PC-3 (cell line): ENCODE results near the gene XPNPEP3.

ENCODE experiments used
- EZH2 ChIP-seq: fragments of 300-600 bp; sonication (generic); IDR thresholded peaks from one replicate; pipeline ENCODE4 v1.6.1; 2017; ENCODE audit warnings: antibody characterized with exemption, mild to moderate bottlenecking, low read length; ENCODE audit not compliant: unreplicated experiment
- TF ChIP-seq, protein P1 (sequence below): fragments of 300-600 bp; sonication (generic); conservative IDR thresholded peaks from 2 replicates; pipeline ENCODE4 v1.5.1; 2017; ENCODE audit warnings: antibody characterized with exemption, low read depth, mild to moderate bottlenecking, low read length

DNA sequence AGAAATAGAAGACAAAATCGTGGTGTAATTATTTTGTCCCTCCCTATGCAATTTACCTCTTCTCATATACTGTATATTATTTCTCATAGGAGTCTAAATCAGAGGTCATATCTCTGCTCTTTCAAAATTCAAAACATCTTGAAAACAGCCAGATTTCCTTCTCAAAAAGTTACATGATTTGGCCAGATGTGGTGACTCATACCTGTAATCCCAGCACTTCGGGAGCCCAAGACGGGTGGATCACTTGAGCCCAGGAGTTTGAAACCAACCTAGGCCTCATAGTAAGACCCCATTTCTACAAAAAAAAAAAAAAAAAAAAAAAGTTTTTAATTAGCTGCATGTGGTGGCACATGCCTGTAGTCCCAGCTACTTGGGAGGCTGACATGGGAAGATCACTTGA lies 33.9 kb downstream of the XPNPEP3 start:
- TF ChIP-seq, protein P1, sequence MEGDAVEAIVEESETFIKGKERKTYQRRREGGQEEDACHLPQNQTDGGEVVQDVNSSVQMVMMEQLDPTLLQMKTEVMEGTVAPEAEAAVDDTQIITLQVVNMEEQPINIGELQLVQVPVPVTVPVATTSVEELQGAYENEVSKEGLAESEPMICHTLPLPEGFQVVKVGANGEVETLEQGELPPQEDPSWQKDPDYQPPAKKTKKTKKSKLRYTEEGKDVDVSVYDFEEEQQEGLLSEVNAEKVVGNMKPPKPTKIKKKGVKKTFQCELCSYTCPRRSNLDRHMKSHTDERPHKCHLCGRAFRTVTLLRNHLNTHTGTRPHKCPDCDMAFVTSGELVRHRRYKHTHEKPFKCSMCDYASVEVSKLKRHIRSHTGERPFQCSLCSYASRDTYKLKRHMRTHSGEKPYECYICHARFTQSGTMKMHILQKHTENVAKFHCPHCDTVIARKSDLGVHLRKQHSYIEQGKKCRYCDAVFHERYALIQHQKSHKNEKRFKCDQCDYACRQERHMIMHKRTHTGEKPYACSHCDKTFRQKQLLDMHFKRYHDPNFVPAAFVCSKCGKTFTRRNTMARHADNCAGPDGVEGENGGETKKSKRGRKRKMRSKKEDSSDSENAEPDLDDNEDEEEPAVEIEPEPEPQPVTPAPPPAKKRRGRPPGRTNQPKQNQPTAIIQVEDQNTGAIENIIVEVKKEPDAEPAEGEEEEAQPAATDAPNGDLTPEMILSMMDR = no peak
- TF ChIP-seq EZH2 = no peak
